Endothelial cell of umbilical vein (primary cell): Measurements from ENCODE around the gene MATN1. TPM values are rescaled to one million over a fixed set of nuclear protein-coding genes. Genes with fewer than 3 reads are reported as not detected.

ENCODE experiments used
- BruUV-seq: library from RNA; stranded (reverse); fragments of 400-500 nt; replicated peaks from 2 replicates; lab custom pipeline; 2021; lab: Mats Ljungman, UMichigan
- CTCF ChIA-PET: fragments of 300-600, 350-600 bp; sonication (Branson Sonifier 250); formaldehyde crosslinking; loops from one replicate; lab custom pipeline; 2021; ENCODE audit warnings: antibody characterized with exemption, inconsistent platforms; lab: Charles Lee
- POLR2A ChIA-PET: fragments of 300-600, 350-600 bp; sonication (Branson Sonifier 250); formaldehyde crosslinking; loops from one replicate; lab custom pipeline; 2021; ENCODE audit warnings: antibody characterized with exemption, inconsistent platforms; lab: Charles Lee
- DNase-seq: peaks from one replicate; pipeline ENCODE4 v3.0.0-alpha.2; 2011; ENCODE audit warnings: low read depth, low spot score
- FAIRE-seq: peaks from 2 replicates; lab custom pipeline; 2011; peaks lifted over from hg19 to GRCh38; lab: Jason Lieb, UNC
- H2AFZ ChIP-seq: 2 replicates; pipeline ENCODE4 v1.6.0; 2012; ENCODE audit warnings: low read depth, low read length, control low read depth, inconsistent platforms
- H3K27ac ChIP-seq: 2 replicates; pipeline ENCODE4 v1.5.1; 2011; ENCODE audit warnings: low read depth, mild to moderate bottlenecking, control low read depth, low read length, moderate library complexity; ENCODE audit not compliant: insufficient read depth
- H3K27me3 ChIP-seq, 2 experiments: 2 replicates each; pipeline versions ENCODE4 v1.6.0 to v1.6.1; 2011; ENCODE audit warnings: low read length in 2 of 2, mixed read lengths in 1 of 2; ENCODE audit not compliant: control insufficient read depth in 2 of 2, insufficient read depth in 2 of 2
- H3K36me3 ChIP-seq, 2 experiments: 2 replicates in 1 of 2; 3 replicates in 1 of 2; pipeline ENCODE4 v1.5.1; 2011; ENCODE audit warnings: low read length in 2 of 2, mild to moderate bottlenecking in 1 of 2, moderate library complexity in 1 of 2; ENCODE audit not compliant: control insufficient read depth in 2 of 2, insufficient read depth in 2 of 2; ENCODE audit errors: extremely low read depth in 1 of 2
- H3K4me1 ChIP-seq: 3 replicates; pipeline ENCODE4 v1.5.1; 2011; ENCODE audit warnings: mild to moderate bottlenecking, low read length; ENCODE audit not compliant: control insufficient read depth, insufficient read depth; ENCODE audit errors: extremely low read depth
- H3K4me2 ChIP-seq: 2 replicates; pipeline ENCODE4 v1.6.1; 2011; ENCODE audit warnings: low read length, control low read depth, mixed read lengths; ENCODE audit not compliant: insufficient read depth
- H3K4me3 ChIP-seq, 3 experiments: fragments of 200-600 bp in 1 of 3; sonication (generic), shearing (Covaris generic) in 1 of 3; replicated peaks in 1 of 3; 2 replicates each; pipeline ENCODE4 v1.5.1; 2011 to 2016; ENCODE audit warnings: control low read depth in 3 of 3, low read length in 3 of 3, mild to moderate bottlenecking in 2 of 3, inconsistent platforms in 1 of 3, low read depth in 1 of 3, moderate library complexity in 1 of 3; ENCODE audit not compliant: insufficient read depth in 1 of 3
- H3K79me2 ChIP-seq: 2 replicates; pipeline ENCODE4 v1.6.0; 2012; ENCODE audit warnings: low read length, inconsistent platforms; ENCODE audit not compliant: control insufficient read depth, insufficient read depth
- H3K9ac ChIP-seq: replicated peaks from 2 replicates; pipeline ENCODE3; 2011; ENCODE audit warnings: low read length, control low read depth; ENCODE audit not compliant: insufficient read depth; ENCODE audit errors: extremely low read depth
- H3K9me1 ChIP-seq: replicated peaks from 3 replicates; pipeline ENCODE4 v1.6.0; 2011; ENCODE audit warnings: mild to moderate bottlenecking, low read length; ENCODE audit not compliant: control insufficient read depth, insufficient read depth; ENCODE audit errors: extremely low read depth
- H3K9me3 ChIP-seq: replicated peaks from 2 replicates; pipeline ENCODE4 v1.5.1; 2012; ENCODE audit warnings: low read length, inconsistent platforms; ENCODE audit not compliant: control insufficient read depth, insufficient read depth
- H4K20me1 ChIP-seq: replicated peaks from 2 replicates; pipeline ENCODE3; 2011; ENCODE audit warnings: mild to moderate bottlenecking, low read length; ENCODE audit not compliant: control insufficient read depth, insufficient read depth; ENCODE audit errors: extremely low read depth
- EZH2 ChIP-seq: IDR thresholded peaks from 2 replicates; pipeline ENCODE4 v1.6.1; 2012; ENCODE audit warnings: borderline replicate concordance, low read depth, mild to moderate bottlenecking, moderate library complexity, low read length, inconsistent platforms; ENCODE audit not compliant: severe bottlenecking
- FOS ChIP-seq: IDR thresholded peaks from 2 replicates; pipeline ENCODE4 v1.6.1; 2011; ENCODE audit warnings: mild to moderate bottlenecking, low read length, moderate library complexity, borderline replicate concordance; ENCODE audit not compliant: insufficient read depth
- POLR2AphosphoS5 ChIP-seq: IDR thresholded peaks from 2 replicates; pipeline ENCODE4 v1.6.1; 2012; ENCODE audit warnings: low read depth, mild to moderate bottlenecking, control low read depth, low read length, moderate library complexity; ENCODE audit not compliant: insufficient read depth
- dilution Hi-C: fragments of 300-500 bp; cut with MboI; formaldehyde crosslinking; loops from one replicate; pipeline ENCODE4 v1.15.0; 2019; ENCODE audit warnings: low sequenced_read_pairs; ENCODE audit not compliant: extremely low pct_ligation_motif_present
- intact Hi-C: fragments of 100-400 bp; cut with micrococcal nuclease; formaldehyde crosslinking; loops from one replicate; pipeline ENCODE4 v1.10.0; 2022
- polyA plus RNA-seq, 4 experiments: library from polyadenylated mRNA; depleted of rRNA in 3 of 4; stranded (reverse) in 3 of 4; unstranded in 1 of 4; fragments of >200 nt; gene quantifications; 2 replicates each; pipeline versions ENCODE4 v1.2.1 to v1.2.3, GENCODE V29; 2011 to 2012; ENCODE audit warnings: missing spikeins in 1 of 4
- total RNA-seq: library from RNA; stranded (reverse); gene quantifications from 2 replicates; pipeline ENCODE4 v1.2.3, GENCODE V29; 2021

Gene MATN1
- total and polyA plus RNA-seq, 2 donors (not counting 3 experiments of a cell fraction or from before 2014, with no cell fraction given) = 0.29 to 0.36 TPM

GRCh38 chr1:30694280-30695175 is 28.9 kb downstream of the MATN1 start:
- Histone ChIP-seq H3K9me1 (no peaks in the 10 kb centered on the region), H3K27ac (no peak overlapping the region), H2AFZ (no peak overlapping the region), H3K9ac (no peak overlapping the region), H3K36me3 (no peaks in the 10 kb centered on the region), H3K4me2 (no peak overlapping the region), H3K79me2 (no peaks in the 10 kb centered on the region), H4K20me1 (no peaks in the 10 kb centered on the region), H3K9me3 (no peaks in the 10 kb centered on the region), H3K27me3 (peaks cover 0 to 3% of the 10 kb centered on the region in 2 experiments), H3K4me3 (no peak overlapping the region), H3K4me1 (no peaks in the 10 kb centered on the region)
- intact Hi-C loops = no loop called here
- no TSS peak for BruUV-seq
- dilution Hi-C loops = no loop called here
- no peak for DNase-seq
- ChIA-PET POLR2A (no interaction called here), CTCF (no interaction called here)
- TF ChIP-seq POLR2AphosphoS5 (no peak), FOS (no peak)
- FAIRE-seq = no peak

GRCh38 chr1:30693822-30694221 is 29.6 kb downstream of the MATN1 start:
- H4K20me1 ChIP-seq = no peaks in the 10 kb centered on the region
- ChIA-PET POLR2A (no interaction called here), CTCF (no interaction called here)
- H3K79me2 ChIP-seq = no peaks in the 10 kb centered on the region
- no peak overlapping the region for H3K4me2 ChIP-seq
- no peak for TF ChIP-seq EZH2
- TF ChIP-seq POLR2AphosphoS5 = no peak
- peaks cover 0 to 3% of the 10 kb centered on the region in 2 experiments for H3K27me3 ChIP-seq
- DNase-seq (no peak), FAIRE-seq (no peak)
- H2AFZ ChIP-seq = no peak overlapping the region
- H3K9me3 ChIP-seq = no peaks in the 10 kb centered on the region
- H3K4me1 ChIP-seq = no peaks in the 10 kb centered on the region
- dilution Hi-C loops (no loop called here), intact Hi-C loops (no loop called here)
- no TSS peak for BruUV-seq
- no peaks in the 10 kb centered on the region for H3K9me1 ChIP-seq
- no peaks in the 10 kb centered on the region for H3K36me3 ChIP-seq
- no peak overlapping the region for H3K4me3 ChIP-seq
- H3K9ac ChIP-seq = no peak overlapping the region
- H3K27ac ChIP-seq = no peak overlapping the region
